HuH-7 (cell line): ENCODE data around the gene USF3.
A peak's percentile ranks its signal among the peaks of the same experiment; 100 is the strongest.

ENCODE experiments used
- DNase-seq: peaks from one replicate; pipeline ENCODE4 v3.0.0; 2011; ENCODE audit warnings: low spot score

USF3 gene

DNA sequence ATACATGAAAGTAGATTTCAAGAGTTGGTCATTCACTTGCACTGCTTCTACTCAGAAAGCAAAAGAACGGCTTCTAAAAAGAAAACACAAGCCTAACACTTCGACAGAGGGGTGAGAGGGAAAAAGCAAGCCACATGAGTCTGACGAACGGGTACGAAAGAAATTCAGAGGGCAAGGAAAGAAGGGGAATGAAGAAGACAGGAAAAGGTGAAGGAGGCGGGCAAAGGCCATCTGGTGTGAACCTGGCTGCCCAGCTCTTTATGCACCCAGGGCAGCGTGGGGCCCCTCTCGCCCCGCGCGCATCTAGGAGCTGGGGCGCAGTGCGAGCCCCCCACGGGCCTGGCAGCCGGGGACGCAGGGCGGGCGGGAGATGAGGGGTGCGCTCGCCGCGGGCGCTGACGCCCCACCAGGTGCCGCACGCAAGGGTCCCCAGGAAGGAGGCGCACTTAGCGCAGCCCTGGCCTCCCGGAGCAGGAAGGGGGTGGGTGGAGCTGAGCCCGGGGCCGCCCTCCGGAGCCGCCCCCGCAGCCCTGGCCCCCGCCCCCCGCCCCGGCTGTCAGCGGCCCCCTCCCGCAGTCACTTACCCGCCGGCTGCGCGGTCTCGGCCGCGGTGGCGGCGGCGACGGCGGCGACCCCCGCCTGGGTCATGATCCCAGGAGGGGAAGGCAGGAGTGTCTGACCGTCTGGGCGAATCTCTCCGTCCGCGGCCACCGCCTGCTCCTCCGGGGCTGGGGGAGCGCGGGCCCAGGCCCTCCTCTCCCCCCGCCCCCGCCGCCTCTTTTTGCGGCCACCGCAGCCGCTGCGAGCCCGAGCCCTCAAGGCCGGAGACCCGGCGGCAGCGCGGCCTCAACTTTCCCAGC is at the start of gene USF3:
Gene USF3 (minus strand): TSS at position 857 of the 860 bp plus-strand sequence. CDS start 21,764 bp downstream, outside the sequence.
- peak; percentile 88 for DNase-seq

GRCh38 chr3:113745756-113746547 is 49.5 kb upstream of the USF3 start, which contains the start of gene NAA50:
TSS of gene NAA50 (minus strand) at chr3:113746249. CDS start at chr3:113745949, 300 bp downstream.
- peak; percentile 89 for DNase-seq

GRCh38 chr3:113744941-113745755 is 48.7 kb upstream of the USF3 start:
- peak; percentile 79 for DNase-seq

DNA sequence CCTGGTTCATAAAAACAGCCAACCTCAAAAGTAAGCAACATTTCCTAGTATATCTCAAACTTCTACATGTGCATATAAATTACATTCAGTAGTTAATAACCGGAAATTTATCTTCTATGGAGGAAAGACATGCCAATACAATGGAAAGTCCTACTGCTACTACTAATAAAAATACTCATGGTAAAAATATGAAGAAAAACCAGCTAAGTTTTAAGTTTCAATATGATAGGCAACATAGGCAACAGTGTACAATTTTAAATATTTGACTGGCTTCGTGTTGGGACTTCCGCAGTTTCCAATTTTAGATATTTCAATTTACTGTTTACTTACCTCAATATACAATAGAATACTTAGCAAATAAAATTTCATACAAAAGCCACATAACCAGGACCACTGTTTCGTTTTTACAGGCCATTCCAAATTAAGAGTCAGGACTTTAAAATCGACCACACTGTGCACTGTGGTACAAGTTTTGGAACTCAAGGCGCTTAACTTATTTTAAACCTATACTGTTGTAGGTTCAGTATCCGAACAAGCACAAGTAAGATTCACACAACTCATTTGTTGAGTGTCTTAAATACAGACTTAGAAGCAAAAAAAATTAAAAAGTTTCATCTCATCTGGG is 46.7 kb upstream of the USF3 start:
- no peak for DNase-seq

DNA sequence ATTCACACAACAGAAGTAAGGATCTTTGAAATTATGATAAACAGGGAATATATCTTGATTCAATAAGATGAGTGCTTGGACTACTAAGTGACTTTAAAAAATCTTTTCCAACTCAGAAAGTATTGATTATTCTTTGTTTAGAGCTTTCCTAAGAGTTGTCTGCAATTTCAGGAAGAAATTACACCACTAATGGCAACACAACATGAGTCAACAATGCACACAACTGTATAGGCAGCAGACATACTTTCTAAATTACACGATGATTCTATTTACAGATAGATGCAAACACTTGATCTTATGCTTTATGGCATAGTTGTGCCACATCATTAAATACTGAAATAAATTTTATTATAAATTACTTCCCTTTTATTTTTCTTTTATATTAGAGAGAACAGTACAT is 45.2 kb upstream of the USF3 start:
- DNase-seq, result no peak

DNA sequence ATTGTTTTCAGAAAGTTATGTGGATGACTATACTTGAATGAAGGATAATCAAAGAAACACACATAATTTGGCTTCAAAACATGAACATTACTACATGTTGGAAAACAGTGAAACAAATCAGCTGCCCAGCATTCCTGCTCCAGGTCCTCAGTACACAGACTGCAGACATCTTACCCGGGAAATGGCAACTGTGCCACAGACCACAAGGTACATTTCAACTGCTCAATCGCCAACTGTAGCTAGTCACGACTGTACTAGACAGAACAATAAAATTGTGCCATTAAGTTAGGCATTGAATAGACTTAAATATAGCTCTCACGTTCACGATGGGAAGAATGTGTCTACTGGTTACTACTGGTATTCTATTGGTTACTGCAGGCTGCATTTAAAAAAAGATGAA is 44.6 kb upstream of the USF3 start:
- no peak for DNase-seq

DNA sequence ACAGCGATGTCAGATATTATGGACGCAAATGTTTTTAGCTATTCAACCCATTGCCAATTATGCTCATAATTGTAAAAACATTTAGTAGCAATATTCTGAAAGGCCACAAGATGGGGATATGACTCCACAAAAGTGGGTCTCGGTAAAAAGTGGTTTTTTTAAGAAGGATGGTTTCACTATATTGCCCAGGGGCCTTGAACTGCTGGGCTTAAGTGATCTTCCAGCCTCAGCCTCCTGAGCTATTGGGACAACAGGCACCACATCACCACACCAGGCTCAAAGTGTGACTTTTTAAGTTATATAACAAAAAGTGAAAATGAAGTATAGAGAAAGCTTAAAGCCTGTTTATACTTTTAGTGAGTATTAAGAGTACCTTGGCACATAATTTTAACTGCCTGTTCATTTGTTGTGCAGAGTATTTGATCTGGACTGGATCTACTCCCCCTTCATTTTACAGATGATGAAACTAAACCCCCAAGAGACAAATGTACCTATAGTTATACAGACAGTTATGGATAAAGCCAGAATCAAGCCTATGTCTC is 40.2 kb upstream of the USF3 start:
- peak; percentile 25 for DNase-seq

DNA sequence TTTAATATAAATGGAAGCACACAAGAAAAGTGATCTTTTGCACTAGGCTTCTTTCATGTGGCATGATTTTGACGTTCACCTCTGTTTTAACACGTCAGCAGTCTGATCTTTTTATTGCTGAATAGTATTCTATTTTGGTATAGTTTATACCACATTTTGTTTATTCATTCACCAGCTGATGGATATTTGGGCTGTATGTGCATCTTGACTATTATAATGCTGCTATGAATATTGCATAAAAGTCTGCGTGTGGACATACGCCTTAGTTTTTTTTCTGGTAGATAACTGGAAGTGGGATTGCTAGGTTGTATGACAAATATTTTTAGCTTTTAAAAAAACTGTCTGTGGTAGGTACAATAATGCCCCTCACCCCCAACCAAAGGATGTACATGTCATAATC is 35.3 kb upstream of the USF3 start:
- DNase-seq, result no peak

GRCh38 chr3:113730550-113730949 is 34.1 kb upstream of the USF3 start:
- no peak for DNase-seq

- no peak for DNase-seq
These were observed 32.2 kb upstream of the USF3 start for GRCh38 chr3:113728661-113729060.

DNA sequence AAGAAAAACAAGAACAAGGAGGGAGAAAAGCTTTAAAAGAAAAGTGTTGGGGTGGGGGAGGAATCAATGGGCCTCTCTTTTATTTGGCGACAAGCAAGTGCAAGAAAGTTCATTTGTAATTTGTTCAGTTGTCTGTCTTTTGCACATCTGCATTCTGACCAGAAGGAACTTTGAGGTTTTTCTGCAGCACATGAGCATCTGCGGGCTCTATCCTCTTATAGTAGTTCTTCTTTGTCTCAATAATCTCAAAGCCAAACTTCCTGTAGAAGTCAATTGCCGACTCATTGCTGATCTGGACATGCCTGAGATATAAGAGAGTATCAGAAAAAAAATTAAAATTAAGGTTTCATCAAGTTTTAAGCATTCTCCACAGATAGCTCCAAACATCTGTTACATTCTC is 25.2 kb upstream of the USF3 start:
- no peak for DNase-seq

- DNase-seq, result no peak
These were observed 23.3 kb upstream of the USF3 start for GRCh38 chr3:113719758-113720157.

- no peak for DNase-seq
These were observed 22.9 kb upstream of the USF3 start for GRCh38 chr3:113719294-113719693.

GRCh38 chr3:113717818-113718217 is 21.4 kb upstream of the USF3 start:
- no peak for DNase-seq

- no peak for DNase-seq
These were observed 20.9 kb upstream of the USF3 start for GRCh38 chr3:113717308-113717707.

GRCh38 chr3:113714702-113715101 is 18.3 kb upstream of the USF3 start:
- no peak for DNase-seq

DNA sequence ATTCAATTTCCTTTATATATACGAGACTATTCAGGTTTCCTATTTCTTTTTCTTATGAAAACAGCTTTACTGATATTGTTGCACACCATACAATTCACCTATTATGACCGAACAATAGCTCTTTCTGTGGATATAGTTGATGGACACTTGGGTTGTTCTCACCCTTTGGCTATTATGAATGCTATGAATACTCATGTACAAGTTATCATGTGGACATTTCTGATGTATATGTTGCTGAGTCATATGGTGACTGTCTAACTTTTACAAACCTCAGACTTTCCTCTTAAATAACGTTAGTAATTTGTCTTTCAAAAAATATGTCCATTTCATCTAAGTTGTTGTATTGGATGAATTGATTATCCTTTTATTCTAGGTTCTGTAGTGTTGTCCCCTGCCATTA is 15.7 kb upstream of the USF3 start:
- no peak for DNase-seq

GRCh38 chr3:113707835-113708234 is 11.4 kb upstream of the USF3 start:
- DNase-seq, result no peak

DNA sequence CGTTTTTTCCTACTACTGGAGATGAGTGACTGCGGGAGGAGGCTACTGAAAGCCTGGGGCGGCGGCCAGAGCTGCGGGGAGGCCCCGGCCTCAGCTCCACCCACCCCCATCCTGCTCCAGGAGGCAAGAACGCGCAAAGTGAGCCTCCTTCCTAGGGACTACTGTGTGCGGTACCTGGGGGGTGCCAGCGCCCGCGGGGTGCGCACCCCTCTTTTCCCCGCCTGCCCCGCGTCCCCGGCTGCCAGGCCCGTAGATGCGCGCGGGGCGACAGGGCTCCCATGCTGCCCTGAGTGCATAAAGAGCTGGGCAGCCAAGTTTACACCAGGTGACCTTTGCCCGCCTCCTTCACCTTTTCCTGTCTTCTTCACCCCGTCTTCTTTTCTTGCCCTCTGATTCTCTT is 2.5 kb upstream of the USF3 start:
- DNase-seq, result peak; percentile 22

DNA sequence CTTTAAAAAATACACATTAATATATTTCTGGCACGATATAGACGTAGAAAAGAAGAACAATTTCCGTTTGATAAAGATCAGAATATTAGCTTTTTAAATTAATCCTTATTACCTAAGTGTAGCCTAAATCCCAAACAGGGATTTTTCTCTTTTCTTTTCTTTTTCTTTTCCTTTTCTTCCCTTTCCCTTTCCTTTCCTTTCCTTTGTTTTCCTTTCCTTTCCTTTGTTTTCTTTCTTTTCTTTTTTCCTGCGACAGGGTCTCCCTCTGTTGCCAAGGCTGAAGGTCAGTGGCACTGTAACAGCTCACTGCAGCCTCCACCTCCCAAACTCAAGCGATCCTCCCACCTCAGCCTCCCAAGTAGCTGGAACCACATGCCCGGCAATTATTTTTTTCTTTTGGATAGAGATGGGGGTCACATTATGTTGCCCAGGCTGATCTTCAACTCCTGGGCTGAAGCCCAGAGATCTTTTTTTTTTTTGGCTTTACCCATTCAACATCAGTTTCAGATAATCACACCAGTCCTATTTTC is 1.8 kb upstream of the USF3 start:
- no peak for DNase-seq

GRCh38 chr3:113697500-113698090 is 1.2 kb upstream of the USF3 start:
- DNase-seq, result peak; percentile 51
